H1 (cell line): ENCODE data around the gene ADAMTS13. TPM values are rescaled to one million over a fixed set of nuclear protein-coding genes. Genes with fewer than 3 reads are reported as not detected.

ENCODE experiments used
- CHD7 ChIP-seq: fragments of 300-600 bp; sonication (generic); IDR thresholded peaks from 2 replicates; pipeline ENCODE4 v1.7.1; 2012; ENCODE audit warnings: low read length, moderate library complexity, mild to moderate bottlenecking, inconsistent platforms; ENCODE audit not compliant: insufficient replicate concordance
- CREB1 ChIP-seq: IDR thresholded peaks from 2 replicates; pipeline ENCODE4 v1.6.1; 2012; ENCODE audit warnings: inconsistent platforms
- EP300 ChIP-seq, 2 experiments: IDR thresholded peaks; 1 replicate in 1 of 2; 2 replicates in 1 of 2; pipeline ENCODE4 v1.6.1; 2011 to 2012; ENCODE audit warnings: low read depth in 2 of 2, low read length in 2 of 2, mild to moderate bottlenecking in 2 of 2, borderline replicate concordance in 1 of 2, inconsistent platforms in 1 of 2, moderate library complexity in 1 of 2
- MAX ChIP-seq: IDR thresholded peaks from 2 replicates; pipeline ENCODE4 v1.6.1; 2012; ENCODE audit warnings: inconsistent platforms
- RAD21 ChIP-seq, 2 experiments: IDR thresholded peaks in 1 of 2; conservative IDR thresholded peaks in 1 of 2; 2 replicates each; pipeline ENCODE4 v1.6.1; 2011; ENCODE audit warnings: low read depth in 2 of 2, low read length in 2 of 2, improper control_type of control experiment in 1 of 2, inconsistent platforms in 1 of 2, mild to moderate bottlenecking in 1 of 2, moderate library complexity in 1 of 2
- SP4 ChIP-seq: IDR thresholded peaks from 2 replicates; pipeline ENCODE4 v1.6.1; 2012; ENCODE audit warnings: low read length, inconsistent platforms
- TBP ChIP-seq: IDR thresholded peaks from 2 replicates; pipeline ENCODE4 v1.6.1; 2011; ENCODE audit warnings: low read depth, low read length, improper control_type of control experiment
- polyA plus RNA-seq, 7 experiments: library from polyadenylated mRNA; depleted of rRNA in 3 of 7; stranded (reverse) in 5 of 7; unstranded in 2 of 7; fragments of >200 nt in 5 of 7; fragments of 200-250 nt in 2 of 7; gene quantifications; 1 replicate in 5 of 7; 2 replicates in 1 of 7; 4 replicates in 1 of 7; pipeline versions ENCODE4 v1.2.1 to v1.2.3, GENCODE V29; 2011 to 2013; ENCODE audit warnings: missing spikeins in 2 of 7, mixed read lengths in 2 of 7
- total RNA-seq: library from RNA; stranded (reverse); fragmentation: NEBNext Ultra II Directional; extraction: Animal tissue kit (Norgen Biotek cat#: 25700); gene quantifications from 2 replicates; pipeline ENCODE4 v1.2.1, GENCODE V29; 2021

Gene ADAMTS13
- total and polyA plus RNA-seq, 2 of the 8 experiments (the other 6 are each of a cell fraction or from before 2014, with no cell fraction given) = 4.4 to 5.8 TPM

GRCh38 chr9:133463234-133463863 lies 41.2 kb downstream of the ADAMTS13 start (continued):
- TF ChIP-seq CHD7 (no peak), CREB1 (0 out of 2 replicates have a peak, but pooled peaks have one; percentile 38), TBP (0 out of 2 replicates have a peak, but pooled peaks have one; percentile 20), MAX (peak; percentile 44; the same call in 1 of the 2 replicates), RAD21 (IDR thresholded peaks at IDR 0.05 in 1 of 2, conservative IDR thresholded peaks at IDR 0.05 in 1 of 2; ENCODE audit: low read depth in 2 of 2, low read length in 2 of 2) (peak; percentile 33 to 53; a peak in 3 of 4 replicates), SP4 (no peak), EP300 (IDR thresholded peaks at IDR 0.05; ENCODE audit: borderline replicate concordance in 1 of 2, low read depth in 2 of 2, low read length in 2 of 2) (no peak)
